ENCODE measurements around the gene LPP.

Gene LPP

GRCh38 chr3:188468662-188469061 is 314.7 kb downstream of the LPP start:
- no peak for DNase-seq (ENCODE audit: extremely low spot score)

GRCh38 chr3:188469228-188469885 is 315.4 kb downstream of the LPP start:
- CTCF ChIA-PET: no interaction called here
- POLR2A ChIA-PET: no interaction called here
- no peak for TF ChIP-seq CTCF (IDR thresholded peaks at IDR 0.05; ENCODE audit: control extremely low read depth, extremely low read depth, low read depth, missing control alignments)
- DNase-seq (ENCODE audit: extremely low spot score): no peak

More at GRCh38 chr3:188468662-188469061, 314.7 kb downstream of the LPP start:
- TF ChIP-seq CTCF (IDR thresholded peaks at IDR 0.05; ENCODE audit: control extremely low read depth, extremely low read depth, low read depth, missing control alignments): no peak
- POLR2A ChIA-PET: no interaction called here
- CTCF ChIA-PET: no interaction called here

- no peak for TF ChIP-seq CTCF (IDR thresholded peaks at IDR 0.05; ENCODE audit: control extremely low read depth, extremely low read depth, low read depth, missing control alignments)
- no peak for DNase-seq (ENCODE audit: extremely low spot score)
- ChIA-PET POLR2A (no interaction called here), CTCF (interaction anchor here (1.1 to 1.6 kb wide), 2 partner anchors 8 to 11 kb away, joined by 3 to 4 read pairs; no protein-coding TSS in a partner anchor)
These were observed 316.7 kb downstream of the LPP start for GRCh38 chr3:188470508-188471130.

- DNase-seq (ENCODE audit: extremely low spot score): no peak
- no peak for TF ChIP-seq CTCF (IDR thresholded peaks at IDR 0.05; ENCODE audit: control extremely low read depth, extremely low read depth, low read depth, missing control alignments)
- ChIA-PET CTCF (interaction anchor here (1.1 to 1.6 kb wide), 2 partner anchors 9 to 10 kb away, joined by 3 to 4 read pairs; no protein-coding TSS in a partner anchor), POLR2A (no interaction called here)
These were observed 317.8 kb downstream of the LPP start for GRCh38 chr3:188471723-188472122.

GRCh38 chr3:188472336-188472735 is 318.4 kb downstream of the LPP start:
- DNase-seq (ENCODE audit: extremely low spot score): no peak
- ChIA-PET CTCF (no interaction called here), POLR2A (no interaction called here)
- no peak for TF ChIP-seq CTCF (IDR thresholded peaks at IDR 0.05; ENCODE audit: control extremely low read depth, extremely low read depth, low read depth, missing control alignments)

GRCh38 chr3:188473045-188473444 is 319.1 kb downstream of the LPP start:
- no peak for DNase-seq (ENCODE audit: extremely low spot score)
- POLR2A ChIA-PET: no interaction called here
- CTCF ChIA-PET: no interaction called here
- TF ChIP-seq CTCF (IDR thresholded peaks at IDR 0.05; ENCODE audit: control extremely low read depth, extremely low read depth, low read depth, missing control alignments): no peak
